WERI-Rb-1 (cell line): ENCODE measurements around the gene CTR9.

Source experiments
- DNase-seq: peaks from one replicate; pipeline ENCODE4 v3.0.0-alpha.2; 2020
- H3K27ac ChIP-seq: fragments of 250-450 bp; sonication (Bioruptor Pico); 2 replicates; pipeline ENCODE4 v1.5.1; 2020; ENCODE audit warnings: mild to moderate bottlenecking, moderate library complexity
- H3K27me3 ChIP-seq: fragments of 250-450 bp; sonication (Bioruptor Pico); 2 replicates; pipeline ENCODE4 v1.5.1; 2021; ENCODE audit warnings: mild to moderate bottlenecking, low read depth, moderate library complexity; ENCODE audit not compliant: insufficient read depth, severe bottlenecking
- H3K36me3 ChIP-seq: fragments of 250-450 bp; sonication (Bioruptor Pico); 2 replicates; pipeline ENCODE4 v1.5.1; 2020; ENCODE audit warnings: mild to moderate bottlenecking, moderate library complexity
- H3K4me3 ChIP-seq: 2 replicates; pipeline ENCODE4 v1.5.1; 2011; ENCODE audit warnings: low read depth, mild to moderate bottlenecking, control low read depth, low read length
- H3K9me3 ChIP-seq: fragments of 250-450 bp; sonication (Bioruptor Pico); 2 replicates; pipeline ENCODE4 v1.5.1; 2021; ENCODE audit warnings: mild to moderate bottlenecking, moderate library complexity; ENCODE audit not compliant: severe bottlenecking
- CTCF ChIP-seq: IDR thresholded peaks from 2 replicates; pipeline ENCODE4 v1.5.1; 2011; ENCODE audit warnings: low read depth, mild to moderate bottlenecking, control low read depth, inconsistent platforms, low read length

The CTR9 gene

DNA sequence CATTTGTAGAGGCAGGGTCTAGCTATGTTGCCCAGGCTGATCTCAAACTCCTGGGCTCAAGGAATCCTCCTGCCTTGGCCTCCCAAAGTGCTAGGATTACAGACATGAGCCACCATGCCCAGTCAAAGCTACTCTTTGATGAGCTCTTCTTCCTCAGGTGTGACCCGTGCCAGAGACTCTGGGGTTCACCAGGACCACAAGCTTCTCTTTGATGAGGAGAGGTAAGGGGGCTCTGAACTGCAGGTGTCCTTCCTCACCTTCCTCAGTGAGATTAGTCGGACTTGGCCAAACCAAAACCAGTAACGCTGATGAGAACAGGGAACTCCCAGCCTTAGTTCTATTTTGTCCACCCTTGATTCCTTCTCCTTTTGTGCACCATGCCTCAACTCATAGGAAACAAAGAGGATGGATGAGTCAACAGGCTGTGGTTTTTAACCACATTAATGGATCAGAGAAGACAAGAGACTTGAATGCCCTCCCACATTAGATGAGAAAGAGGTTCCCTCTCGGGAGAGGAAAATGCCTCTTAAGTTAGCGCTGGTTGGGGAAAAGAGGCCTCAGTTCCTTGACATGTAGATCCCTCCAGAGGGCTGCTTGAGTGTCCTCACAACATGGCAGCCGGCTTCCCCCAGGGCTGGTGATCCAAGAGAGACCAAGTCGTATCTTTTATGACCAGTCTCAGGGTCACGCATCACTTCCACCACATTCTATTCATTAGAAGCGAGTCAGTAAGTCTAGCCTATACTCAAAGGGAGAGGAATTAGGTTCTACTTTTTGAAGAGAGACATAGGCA is 25.7 kb upstream of the CTR9 start:
- Histone ChIP-seq H3K9me3 (peaks cover 5% of the 10 kb centered on the region), H3K27ac (no peak overlapping the region), H3K4me3 (no peak overlapping the region), H3K36me3 (no peaks in the 10 kb centered on the region), H3K27me3 (no peaks in the 10 kb centered on the region)
- TF ChIP-seq CTCF: no peak
- no peak for DNase-seq

DNA sequence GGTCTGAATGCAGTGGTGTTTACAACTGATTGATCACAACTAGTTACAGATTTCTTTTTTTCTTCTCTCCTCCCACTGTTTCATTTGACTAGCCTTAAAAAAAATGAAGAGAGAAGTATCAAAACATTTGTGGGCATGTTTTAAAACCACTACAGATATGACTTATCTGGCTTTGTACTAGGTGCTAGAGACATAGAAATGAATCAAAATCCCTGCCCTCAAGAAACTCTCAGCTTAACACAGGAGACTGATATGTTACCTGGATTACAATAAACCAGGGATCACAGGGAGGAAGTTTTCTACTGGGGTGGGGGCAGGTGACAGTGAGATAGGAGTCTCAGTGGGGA is 25.2 kb upstream of the CTR9 start:
- no peak for DNase-seq
- Histone ChIP-seq H3K27ac (no peak overlapping the region), H3K36me3 (no peaks in the 10 kb centered on the region), H3K27me3 (no peaks in the 10 kb centered on the region), H3K4me3 (no peak overlapping the region), H3K9me3 (no peaks in the 10 kb centered on the region)
- no peak for TF ChIP-seq CTCF

DNA sequence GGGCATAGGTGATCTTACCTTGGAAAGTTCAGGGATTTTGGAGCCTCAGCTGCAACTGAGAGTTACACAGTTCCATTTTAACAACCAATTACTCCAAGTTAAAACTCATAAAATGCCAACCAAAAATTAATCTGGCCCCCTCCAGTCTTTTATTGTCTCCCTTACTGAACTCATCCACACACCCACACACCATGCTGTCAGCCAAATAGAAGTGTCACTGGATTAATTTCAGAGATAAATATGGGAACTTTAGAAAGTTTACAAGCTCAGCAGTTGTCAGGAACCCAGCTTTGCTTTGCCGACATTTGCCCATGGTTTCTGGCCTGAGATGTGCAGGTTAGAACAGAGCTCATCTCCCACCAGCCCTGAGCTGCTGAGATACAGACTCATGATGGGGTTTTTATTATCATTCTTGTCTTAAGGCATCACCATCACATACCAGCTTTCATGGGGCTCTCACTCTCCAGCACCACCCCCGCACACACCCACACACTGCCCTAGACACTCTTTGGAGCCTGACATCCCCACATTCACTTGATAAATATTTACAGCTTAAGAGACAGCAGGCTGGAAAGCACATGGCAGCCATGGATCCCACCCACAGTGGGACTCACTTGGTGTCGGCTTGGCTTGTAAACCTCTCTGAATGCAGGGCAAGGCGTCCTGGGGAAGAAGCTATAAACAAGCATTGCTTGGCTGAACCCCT is 23.7 kb upstream of the CTR9 start:
- Histone ChIP-seq H3K4me3 (no peak overlapping the region), H3K27ac (no peak overlapping the region), H3K9me3 (no peaks in the 10 kb centered on the region), H3K27me3 (no peaks in the 10 kb centered on the region), H3K36me3 (no peaks in the 10 kb centered on the region)
- no peak for TF ChIP-seq CTCF
- DNase-seq: no peak

DNA sequence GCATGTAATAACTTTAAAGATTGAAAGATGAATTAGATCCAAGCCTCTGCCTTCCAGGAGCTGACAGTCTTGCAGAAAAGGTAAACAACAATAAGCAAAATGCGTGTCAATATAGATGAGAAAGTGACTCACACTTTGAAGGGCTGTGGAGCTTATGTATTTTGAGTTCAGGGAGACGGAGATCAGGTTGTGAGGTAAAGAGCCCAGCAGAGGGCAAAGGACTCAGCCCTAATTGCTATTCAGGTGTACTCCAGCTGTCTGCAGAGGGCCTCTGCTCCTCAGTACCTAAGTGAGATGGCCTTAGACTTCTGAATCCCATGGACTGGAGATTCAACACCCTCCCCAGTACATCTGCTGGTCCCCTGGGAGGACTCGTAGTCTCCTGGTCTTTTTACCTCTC is 22.9 kb upstream of the CTR9 start:
- 0 out of 2 replicates have a peak, but pooled peaks have one; percentile 10 for TF ChIP-seq CTCF
- no peak overlapping the region for H3K27ac ChIP-seq
- H3K4me3 ChIP-seq: no peak overlapping the region
- DNase-seq: no peak
- no peaks in the 10 kb centered on the region for H3K36me3 ChIP-seq
- H3K27me3 ChIP-seq: no peaks in the 10 kb centered on the region
- no peaks in the 10 kb centered on the region for H3K9me3 ChIP-seq

- TF ChIP-seq CTCF: no peak
- no peaks in the 10 kb centered on the region for H3K9me3 ChIP-seq
- peak; percentile 78 for DNase-seq
- H3K4me3 ChIP-seq: peak overlapping the region; percentile 59
- no peaks in the 10 kb centered on the region for H3K36me3 ChIP-seq
- H3K27ac ChIP-seq: peak overlapping the region; percentile 59; the same call in 1 of the 2 replicates
- no peaks in the 10 kb centered on the region for H3K27me3 ChIP-seq
Measured at GRCh38 chr11:10728789-10729472, 22.1 kb upstream of the CTR9 start.
